RWPE1 (cell line): ENCODE results near the gene PFDN4.
A peak's percentile ranks its signal among the peaks of the same experiment; 100 is the strongest.

Experiments used
- CTCF ChIA-PET: fragments of 350-600 bp; sonication (Branson Sonifier 250); formaldehyde crosslinking; extraction: SDS; loops from one replicate; lab custom pipeline; 2021; lab: Yijun Ruan, JAX
- POLR2A ChIA-PET: fragments of 400-600 bp; formaldehyde crosslinking; extraction: SDS; loops from one replicate; lab custom pipeline; 2020; ENCODE audit warnings: antibody characterized with exemption; ENCODE audit not compliant: low non-redundant PET; lab: Yijun Ruan, JAX
- DNase-seq: peaks from one replicate; pipeline ENCODE4 v3.0.0; 2012; ENCODE audit warnings: low spot score
- H3K27ac ChIP-seq: fragments of 450-650 bp; 2 replicates; pipeline ENCODE4 v1.5.1; 2017
- TF ChIP-seq, protein P1 (sequence below): fragments of 450-650 bp; conservative IDR thresholded peaks from 2 replicates; pipeline ENCODE4 v1.5.1; 2017; ENCODE audit warnings: low read depth, mild to moderate bottlenecking

PFDN4 gene

DNA sequence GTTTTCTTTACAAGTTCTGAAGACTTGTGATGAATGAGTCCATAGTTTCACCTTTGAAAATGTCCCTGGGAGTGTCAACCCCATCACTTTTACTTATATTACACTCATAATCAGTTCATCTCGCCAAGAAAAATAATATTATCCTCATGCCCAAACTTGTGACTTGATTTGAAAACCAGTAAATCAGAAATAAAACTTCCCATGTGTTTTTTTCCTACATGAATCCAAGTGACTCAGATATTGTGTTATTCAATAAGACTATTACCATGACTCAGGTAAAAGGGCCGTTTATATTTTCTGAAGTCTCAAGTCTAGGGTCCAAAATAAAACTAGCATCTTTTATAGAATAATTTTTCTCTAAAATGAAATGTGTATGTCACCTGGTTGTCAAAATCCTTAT, 18.3 kb upstream of the PFDN4 start:
- no peak overlapping the region for H3K27ac ChIP-seq
- TF ChIP-seq, protein P1, sequence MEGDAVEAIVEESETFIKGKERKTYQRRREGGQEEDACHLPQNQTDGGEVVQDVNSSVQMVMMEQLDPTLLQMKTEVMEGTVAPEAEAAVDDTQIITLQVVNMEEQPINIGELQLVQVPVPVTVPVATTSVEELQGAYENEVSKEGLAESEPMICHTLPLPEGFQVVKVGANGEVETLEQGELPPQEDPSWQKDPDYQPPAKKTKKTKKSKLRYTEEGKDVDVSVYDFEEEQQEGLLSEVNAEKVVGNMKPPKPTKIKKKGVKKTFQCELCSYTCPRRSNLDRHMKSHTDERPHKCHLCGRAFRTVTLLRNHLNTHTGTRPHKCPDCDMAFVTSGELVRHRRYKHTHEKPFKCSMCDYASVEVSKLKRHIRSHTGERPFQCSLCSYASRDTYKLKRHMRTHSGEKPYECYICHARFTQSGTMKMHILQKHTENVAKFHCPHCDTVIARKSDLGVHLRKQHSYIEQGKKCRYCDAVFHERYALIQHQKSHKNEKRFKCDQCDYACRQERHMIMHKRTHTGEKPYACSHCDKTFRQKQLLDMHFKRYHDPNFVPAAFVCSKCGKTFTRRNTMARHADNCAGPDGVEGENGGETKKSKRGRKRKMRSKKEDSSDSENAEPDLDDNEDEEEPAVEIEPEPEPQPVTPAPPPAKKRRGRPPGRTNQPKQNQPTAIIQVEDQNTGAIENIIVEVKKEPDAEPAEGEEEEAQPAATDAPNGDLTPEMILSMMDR = no peak
- ChIA-PET CTCF (no interaction called here), POLR2A (no interaction called here)
- peak; percentile 64 for DNase-seq

DNA sequence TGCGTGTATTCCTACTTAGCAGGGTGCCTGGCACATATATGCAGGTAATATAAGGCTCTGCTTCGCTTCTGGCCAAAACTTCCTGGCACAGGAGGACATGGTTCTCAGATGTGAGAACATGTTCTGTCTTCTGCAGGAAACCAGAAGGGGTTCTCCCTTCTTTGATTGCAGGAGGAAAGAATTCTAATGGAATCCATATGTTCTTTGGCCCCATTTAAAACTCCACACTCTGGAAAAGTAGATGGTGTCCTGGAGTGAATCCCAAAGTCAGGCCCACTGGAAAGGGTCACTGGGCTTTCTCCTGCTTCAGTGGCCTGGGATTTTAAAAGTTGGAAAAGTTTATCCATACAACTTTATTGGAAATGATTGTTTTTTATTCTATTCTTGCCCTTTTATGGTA, 17.7 kb upstream of the PFDN4 start:
- POLR2A ChIA-PET = no interaction called here
- peak overlapping the region; percentile 66 for H3K27ac ChIP-seq
- CTCF ChIA-PET = no interaction called here
- no peak for DNase-seq
- TF ChIP-seq, protein P1 = no peak

DNA sequence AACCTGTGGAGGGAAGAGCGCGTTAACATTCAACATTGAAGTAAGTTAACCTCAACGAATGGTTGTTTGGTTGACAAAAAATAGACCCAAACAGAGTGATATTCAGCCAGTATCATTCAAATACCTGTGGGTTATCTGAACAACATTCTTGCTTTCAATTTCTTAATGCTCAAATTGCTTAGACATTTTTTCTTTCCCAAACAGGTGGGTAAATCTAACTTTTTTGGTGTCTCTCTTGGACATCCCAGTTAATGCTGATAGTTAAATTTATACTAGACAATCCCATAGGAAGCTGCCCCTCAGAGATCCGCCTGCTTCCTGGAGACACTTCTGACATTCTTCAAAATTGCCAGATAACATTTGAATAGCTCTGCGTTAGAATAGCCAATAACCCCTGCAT, 14.1 kb upstream of the PFDN4 start:
- ChIA-PET CTCF (interaction anchor here (0.6 to 0.7 kb wide), 2 partner anchors 17 to 98 kb away, joined by 3 to 5 read pairs; no protein-coding TSS in a partner anchor), POLR2A (no interaction called here)
- DNase-seq = no peak
- no peak overlapping the region for H3K27ac ChIP-seq
- TF ChIP-seq, protein P1 = no peak

DNA sequence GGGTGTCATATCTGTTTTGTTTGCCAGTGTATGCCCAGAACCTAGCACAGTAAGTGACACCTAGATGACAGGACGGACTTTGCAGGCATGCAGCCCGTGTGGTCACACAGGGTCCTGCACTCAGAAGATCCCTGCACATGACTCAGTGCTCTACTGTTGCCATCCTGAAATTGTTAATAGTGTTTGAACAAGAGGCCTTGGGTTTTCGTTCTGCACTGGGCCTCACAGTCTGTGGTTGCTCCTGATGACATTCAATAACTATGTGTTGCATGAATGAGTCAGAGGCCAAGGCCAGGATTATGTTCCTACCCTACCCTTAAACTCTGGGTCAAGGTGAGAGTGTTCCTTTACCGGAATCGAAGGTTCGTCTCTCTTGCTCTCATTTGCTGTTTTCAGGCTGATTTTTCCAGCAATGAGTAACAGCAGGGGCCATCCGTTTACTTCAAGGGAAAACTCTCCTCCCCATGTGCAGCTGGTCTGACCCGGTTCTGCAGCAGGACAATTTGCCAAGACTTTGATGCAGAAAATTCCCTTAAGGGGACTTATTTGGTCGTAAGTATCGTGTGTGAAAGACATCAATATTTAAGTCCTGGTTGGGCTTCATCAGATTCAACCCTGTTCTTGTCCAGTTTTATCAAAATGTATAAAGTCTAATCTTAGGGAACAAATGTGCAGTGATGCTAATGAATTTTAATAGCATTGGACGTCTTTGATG, 13.0 kb upstream of the PFDN4 start:
- TF ChIP-seq, protein P1 = no peak
- CTCF ChIA-PET = interaction anchor here (0.6 to 1.5 kb wide), 4 partner anchors 15 to 318 kb away, joined by 3 to 10 read pairs (median 4); no protein-coding TSS in a partner anchor

DNA sequence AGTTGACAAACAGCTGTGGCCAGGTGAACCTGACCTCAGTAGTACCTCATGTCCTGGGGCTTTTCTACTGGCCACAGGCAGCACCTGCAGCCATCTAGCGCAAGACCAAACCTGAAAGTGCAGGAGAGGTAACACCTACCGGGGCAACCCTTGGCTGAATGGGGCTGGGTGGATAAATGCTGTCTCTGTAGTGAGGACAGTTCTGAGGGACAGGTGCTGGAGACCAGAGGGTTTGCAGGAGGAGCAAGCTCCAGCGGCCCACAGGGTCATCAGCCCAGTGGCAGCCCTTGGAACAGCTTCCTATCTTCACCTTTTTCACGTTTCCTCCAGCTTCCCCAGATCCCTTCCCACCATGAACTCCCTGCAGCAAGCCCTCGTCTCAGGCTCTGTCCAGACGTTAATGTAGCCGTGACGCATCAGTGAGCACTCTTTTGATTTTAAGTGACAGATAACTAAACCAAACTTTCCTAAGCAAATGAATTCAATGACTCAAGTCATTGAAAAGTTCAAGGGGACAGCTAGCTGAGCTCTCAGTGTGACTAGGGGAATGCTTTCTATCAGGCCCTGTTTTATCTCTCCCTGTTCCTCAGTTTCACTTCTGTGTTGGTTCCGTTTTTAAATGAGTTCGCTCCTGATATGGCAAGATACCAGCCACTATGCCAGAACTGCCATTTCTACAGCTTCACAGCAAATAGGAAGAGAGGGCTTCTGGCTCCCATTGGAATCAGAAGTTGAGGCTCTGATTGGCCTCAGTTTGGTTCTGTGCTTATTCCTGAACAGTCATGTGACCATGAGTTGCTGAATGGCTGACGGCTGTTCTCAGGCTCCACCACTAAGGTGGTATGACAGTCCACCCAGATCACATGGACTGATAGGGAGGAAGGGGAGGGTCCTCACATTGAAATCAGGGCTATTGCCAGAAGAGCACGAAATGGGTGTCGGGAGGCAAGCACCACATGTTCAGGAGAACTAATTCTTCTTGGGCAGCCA, 12.1 kb upstream of the PFDN4 start:
- ChIA-PET CTCF (interaction anchor here (0.6 to 1.5 kb wide), 3 partner anchors 69 to 317 kb away, joined by 3 to 10 read pairs (median 5); no protein-coding TSS in a partner anchor), POLR2A (no interaction called here)
- no peak overlapping the region for H3K27ac ChIP-seq
- no peak for DNase-seq
- TF ChIP-seq, protein P1 = no peak

More for the DNA sequence above, 13.0 kb upstream of the PFDN4 start:
- POLR2A ChIA-PET = no interaction called here
- peak; percentile 51 for DNase-seq
- H3K27ac ChIP-seq = no peak overlapping the region; the same call in 1 of the 2 replicates
